Mammary epithelial cell (primary cell): ENCODE measurements around the gene BAHCC1.

Experiments
- EZH2 ChIP-seq: IDR thresholded peaks from 2 replicates; pipeline ENCODE4 v1.6.1; 2012; ENCODE audit warnings: low read length, inconsistent platforms, borderline replicate concordance
- TF ChIP-seq, protein P1 (sequence below), 2 donors: IDR thresholded peaks in 1 of 2; conservative IDR thresholded peaks in 1 of 2; 2 replicates each; pipeline ENCODE4 v1.5.1; 2011 to 2012; ENCODE audit warnings: inconsistent platforms in 2 of 2, low read length in 2 of 2, mild to moderate bottlenecking in 2 of 2, control low read depth in 1 of 2, low read depth in 1 of 2; ENCODE audit not compliant: insufficient read depth in 1 of 2; ENCODE audit errors: extremely low read depth in 1 of 2

DNA sequence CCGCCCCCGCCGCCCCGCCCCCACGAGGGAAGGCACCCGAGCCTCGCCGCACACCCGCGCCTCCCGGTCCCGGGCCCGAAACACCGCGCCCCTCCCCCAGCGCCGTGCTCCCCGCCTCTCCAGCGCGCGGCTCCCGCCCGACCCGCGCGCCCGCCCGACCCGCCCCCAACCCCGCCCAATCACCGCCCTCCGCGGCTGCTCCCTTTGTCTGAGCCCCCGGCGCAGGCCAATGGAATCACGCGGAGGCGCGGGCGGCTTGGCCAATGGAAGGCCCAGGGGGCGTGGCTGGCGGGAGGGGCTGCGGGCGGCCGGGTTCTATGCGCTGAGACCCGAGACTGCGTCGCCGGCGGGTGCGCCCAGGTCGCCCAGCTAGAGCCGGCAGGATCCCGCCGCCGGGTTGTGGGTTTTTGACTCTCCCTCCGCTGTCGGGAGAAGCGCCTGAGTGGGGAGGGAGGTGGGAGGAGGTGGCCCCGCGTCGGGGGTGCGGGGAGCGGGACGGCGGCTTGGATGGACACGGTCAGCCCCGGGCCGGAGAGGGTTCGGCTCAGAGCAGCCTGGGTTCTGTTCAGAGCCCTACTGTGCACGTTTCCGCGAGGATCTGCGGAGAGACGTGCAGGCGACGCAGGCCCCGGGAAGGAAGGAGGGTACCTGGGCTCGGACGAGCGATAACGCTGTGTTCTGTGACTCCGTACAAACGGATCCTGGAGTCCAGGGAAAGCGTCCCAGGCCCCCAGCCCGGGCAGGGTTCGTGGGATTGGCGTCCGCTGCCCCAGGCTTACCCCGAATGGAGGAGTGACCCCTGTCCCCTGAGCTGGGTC, 49.0 kb upstream of the BAHCC1 start:
- no peak for TF ChIP-seq EZH2
- TF ChIP-seq, protein P1, sequence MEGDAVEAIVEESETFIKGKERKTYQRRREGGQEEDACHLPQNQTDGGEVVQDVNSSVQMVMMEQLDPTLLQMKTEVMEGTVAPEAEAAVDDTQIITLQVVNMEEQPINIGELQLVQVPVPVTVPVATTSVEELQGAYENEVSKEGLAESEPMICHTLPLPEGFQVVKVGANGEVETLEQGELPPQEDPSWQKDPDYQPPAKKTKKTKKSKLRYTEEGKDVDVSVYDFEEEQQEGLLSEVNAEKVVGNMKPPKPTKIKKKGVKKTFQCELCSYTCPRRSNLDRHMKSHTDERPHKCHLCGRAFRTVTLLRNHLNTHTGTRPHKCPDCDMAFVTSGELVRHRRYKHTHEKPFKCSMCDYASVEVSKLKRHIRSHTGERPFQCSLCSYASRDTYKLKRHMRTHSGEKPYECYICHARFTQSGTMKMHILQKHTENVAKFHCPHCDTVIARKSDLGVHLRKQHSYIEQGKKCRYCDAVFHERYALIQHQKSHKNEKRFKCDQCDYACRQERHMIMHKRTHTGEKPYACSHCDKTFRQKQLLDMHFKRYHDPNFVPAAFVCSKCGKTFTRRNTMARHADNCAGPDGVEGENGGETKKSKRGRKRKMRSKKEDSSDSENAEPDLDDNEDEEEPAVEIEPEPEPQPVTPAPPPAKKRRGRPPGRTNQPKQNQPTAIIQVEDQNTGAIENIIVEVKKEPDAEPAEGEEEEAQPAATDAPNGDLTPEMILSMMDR (conservative IDR thresholded peaks at IDR 0.05 in 1 of 2, IDR thresholded peaks at IDR 0.05 in 1 of 2; ENCODE audit: extremely low read depth in 1 of 2, insufficient read depth in 1 of 2, low read depth in 1 of 2, low read length in 2 of 2): no peak
